Fibroblast of skin of right quadriceps (primary cell): ENCODE data around the gene CCDC89.

ENCODE experiments used
- DNase-seq: peaks from one replicate; pipeline ENCODE4 v3.0.0-alpha.2; 2013

The CCDC89 gene

GRCh38 chr11:85685820-85686459, at the start of gene CCDC89:
CCDC89 (minus strand) TSS chr11:85686195; CDS start chr11:85686130, 65 bp downstream.
- DNase-seq, result peak; percentile 65

GRCh38 chr11:85732965-85733364, 47.0 kb upstream of the CCDC89 start:
- no peak for DNase-seq

- no peak for DNase-seq
These were observed 40.4 kb upstream of the CCDC89 start for GRCh38 chr11:85726381-85726780.

- peak; percentile 92 for DNase-seq
These were observed 39.7 kb upstream of the CCDC89 start for GRCh38 chr11:85725510-85726258.

- no peak for DNase-seq
These were observed 38.9 kb upstream of the CCDC89 start for GRCh38 chr11:85724748-85725465.

GRCh38 chr11:85723088-85723487, 37.1 kb upstream of the CCDC89 start:
- no peak for DNase-seq

- DNase-seq, result no peak
These were observed 35.2 kb upstream of the CCDC89 start for GRCh38 chr11:85721191-85721590.

GRCh38 chr11:85718991-85719807, 33.2 kb upstream of the CCDC89 start:
- peak; percentile 100 for DNase-seq

- peak; percentile 13 for DNase-seq
These were observed 32.3 kb upstream of the CCDC89 start for GRCh38 chr11:85718126-85718943.

- no peak for DNase-seq
These were observed 31.4 kb upstream of the CCDC89 start for GRCh38 chr11:85717429-85717828.

- DNase-seq, result no peak
These were observed 27.0 kb upstream of the CCDC89 start for GRCh38 chr11:85712953-85713352.

- no peak for DNase-seq
These were observed 24.9 kb upstream of the CCDC89 start for GRCh38 chr11:85710917-85711316.

GRCh38 chr11:85709941-85710702, 24.1 kb upstream of the CCDC89 start:
- no peak for DNase-seq

- peak; percentile 40 for DNase-seq
These were observed 19.8 kb upstream of the CCDC89 start for GRCh38 chr11:85705800-85706199.

- no peak for DNase-seq
These were observed 19.0 kb upstream of the CCDC89 start for GRCh38 chr11:85704967-85705366.

- no peak for DNase-seq
These were observed 14.2 kb upstream of the CCDC89 start for GRCh38 chr11:85699957-85700741.

GRCh38 chr11:85698195-85698594, 12.2 kb upstream of the CCDC89 start:
- peak; percentile 17 for DNase-seq

GRCh38 chr11:85697747-85698146, 11.8 kb upstream of the CCDC89 start:
- DNase-seq, result no peak

GRCh38 chr11:85695546-85695945, 9.6 kb upstream of the CCDC89 start:
- peak; percentile 43 for DNase-seq

GRCh38 chr11:85694385-85694980, 8.5 kb upstream of the CCDC89 start:
- DNase-seq, result peak; percentile 67
